Kidney (tissue), 14 donors: Measurements from ENCODE around the gene TGFBR3L. TPM values are rescaled to one million over a fixed set of nuclear protein-coding genes. Genes with fewer than 3 reads are reported as not detected.

ENCODE experiments used
- DNase-seq, 5 donors: peaks; one replicate each; pipeline ENCODE4 v3.0.0-alpha.2; 2013 to 2020
- FAIRE-seq: peaks from 2 replicates; lab custom pipeline; 2012; peaks lifted over from hg19 to GRCh38; lab: Jason Lieb, UNC
- H3K27ac ChIP-seq, 2 donors: one replicate each; pipeline ENCODE4 v1.7.0; 2013; ENCODE audit warnings: low read depth in 2 of 2, low read length in 2 of 2, inconsistent platforms in 1 of 2
- H3K27me3 ChIP-seq: one replicate; pipeline ENCODE4 v1.7.1; 2013; ENCODE audit warnings: low read length, inconsistent platforms; ENCODE audit not compliant: control insufficient read depth, insufficient read depth
- H3K36me3 ChIP-seq, 3 donors: one replicate each; pipeline versions ENCODE4 v1.7.0 to v1.7.1; 2013; ENCODE audit warnings: low read length in 3 of 3, control low read depth in 1 of 3, inconsistent platforms in 1 of 3; ENCODE audit not compliant: insufficient read depth in 3 of 3, control insufficient read depth in 2 of 3
- H3K4me1 ChIP-seq, 3 donors: one replicate each; pipeline versions ENCODE4 v1.7.0 to v1.7.1; 2013; ENCODE audit warnings: low read length in 3 of 3, inconsistent platforms in 1 of 3, low read depth in 1 of 3; ENCODE audit not compliant: control insufficient read depth in 2 of 3, insufficient read depth in 2 of 3
- H3K4me3 ChIP-seq, 3 donors: one replicate each; pipeline versions ENCODE4 v1.7.0 to v1.8.1; 2013; ENCODE audit warnings: low read length in 3 of 3, control low read depth in 1 of 3, inconsistent platforms in 1 of 3
- H3K9ac ChIP-seq, 3 donors: one replicate each; pipeline versions ENCODE4 v1.7.0 to v1.7.1; 2013; ENCODE audit warnings: low read length in 3 of 3, control low read depth in 1 of 3, inconsistent platforms in 1 of 3
- H3K9me3 ChIP-seq, 3 donors: one replicate each; pipeline versions ENCODE4 v1.7.0 to v1.7.1; 2013; ENCODE audit warnings: low read length in 3 of 3, control low read depth in 1 of 3, inconsistent platforms in 1 of 3; ENCODE audit not compliant: control insufficient read depth in 2 of 3, insufficient read depth in 1 of 3
- CTCF ChIP-seq: IDR thresholded peaks from 3 replicates; pipeline ENCODE4 v1.5.1; 2012; ENCODE audit warnings: mild to moderate bottlenecking, moderate library complexity, borderline replicate concordance; ENCODE audit not compliant: insufficient read depth; ENCODE audit errors: extremely low read depth
- intact Hi-C: fragments of 100-400 bp; cut with DNase I; formaldehyde crosslinking; loops from one replicate; pipeline ENCODE4 v1.11.1; 2022
- polyA plus RNA-seq: library from polyadenylated mRNA; stranded (reverse); fragments of 350-450 nt; fragmentation: Illumina TruSeq; extraction: RNeasy Lipid Tissue Mini Kit (QIAGEN cat#74804); gene quantifications from one replicate; pipeline ENCODE4 v1.2.3, GENCODE V29; 2014; ENCODE audit warnings: low read depth, low replicate concordance; ENCODE audit not compliant: insufficient read depth
- total RNA-seq: library from RNA; stranded (reverse); fragmentation: NEBNext Ultra II Directional; extraction: Animal tissue kit (Norgen Biotek cat#: 25700); gene quantifications from one replicate; pipeline ENCODE4 v1.2.1, GENCODE V29; 2021
- donor health status: control.
- donor health status: control.
- donor health status: control.
- donor health status: control.
- donor health status: control.
- donor health status: DM: yes; HTN: yes; CAD: no.
- donor health status: Normal renal cell carcinoma (clear cell type).

TGFBR3L gene
- total and polyA plus RNA-seq, 2 donors from 2014 or later: 0.44 to 1.5 TPM

DNA sequence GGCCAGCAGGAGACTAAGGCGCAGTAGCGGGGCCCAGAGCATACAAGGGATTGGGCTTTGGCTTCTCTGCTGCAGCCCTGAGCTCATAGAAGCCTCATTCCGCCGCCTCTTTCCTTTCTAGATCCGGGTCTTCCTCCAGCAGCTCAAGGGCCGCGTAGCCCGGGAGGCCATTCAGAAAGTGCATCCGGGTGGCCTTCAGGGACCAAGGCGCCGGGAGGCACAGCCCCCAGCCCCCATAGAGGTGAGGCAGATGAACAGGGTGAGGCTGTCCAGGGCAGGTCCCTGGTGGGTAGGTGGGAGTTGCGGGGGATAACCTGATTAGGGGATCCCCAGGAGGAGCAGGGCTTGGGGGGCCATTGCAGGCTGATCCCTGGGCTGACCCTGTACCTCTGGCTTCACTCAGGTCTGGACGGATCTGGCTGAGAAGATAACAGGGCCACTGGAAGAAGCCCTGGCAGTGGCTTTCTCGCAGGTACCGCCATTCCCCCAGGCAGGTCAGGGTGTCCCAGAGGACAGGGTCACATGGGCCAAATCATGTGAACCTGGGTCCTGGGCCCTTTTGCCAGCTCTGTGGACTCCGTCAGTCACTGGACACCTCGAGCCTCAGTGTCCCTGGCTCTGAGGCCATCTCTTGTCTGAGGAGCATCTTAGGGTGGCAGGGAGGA lies 6.8 kb downstream of the TGFBR3L start:
- no peak for TF ChIP-seq CTCF
- Histone ChIP-seq H3K27ac (peak overlapping the region; percentile 52 to 84), H3K36me3 (peaks cover 0 to 11% (median 0%) of the 10 kb centered on the region in 3 donors), H3K27me3 (peaks cover 8% of the 10 kb centered on the region), H3K4me3 (peak overlapping the region; percentile 57 to 79 (median 68)), H3K9me3 (no peaks in the 10 kb centered on the region), H3K4me1 (peaks cover 0 to 33% (median 8%) of the 10 kb centered on the region in 3 donors), H3K9ac (peak overlapping the region in 1 of 3 donors; percentile 56)
- peak in 2 of 5 donors; percentile 83 to 87 for DNase-seq
- no peak for FAIRE-seq
- intact Hi-C loops: no loop called here

DNA sequence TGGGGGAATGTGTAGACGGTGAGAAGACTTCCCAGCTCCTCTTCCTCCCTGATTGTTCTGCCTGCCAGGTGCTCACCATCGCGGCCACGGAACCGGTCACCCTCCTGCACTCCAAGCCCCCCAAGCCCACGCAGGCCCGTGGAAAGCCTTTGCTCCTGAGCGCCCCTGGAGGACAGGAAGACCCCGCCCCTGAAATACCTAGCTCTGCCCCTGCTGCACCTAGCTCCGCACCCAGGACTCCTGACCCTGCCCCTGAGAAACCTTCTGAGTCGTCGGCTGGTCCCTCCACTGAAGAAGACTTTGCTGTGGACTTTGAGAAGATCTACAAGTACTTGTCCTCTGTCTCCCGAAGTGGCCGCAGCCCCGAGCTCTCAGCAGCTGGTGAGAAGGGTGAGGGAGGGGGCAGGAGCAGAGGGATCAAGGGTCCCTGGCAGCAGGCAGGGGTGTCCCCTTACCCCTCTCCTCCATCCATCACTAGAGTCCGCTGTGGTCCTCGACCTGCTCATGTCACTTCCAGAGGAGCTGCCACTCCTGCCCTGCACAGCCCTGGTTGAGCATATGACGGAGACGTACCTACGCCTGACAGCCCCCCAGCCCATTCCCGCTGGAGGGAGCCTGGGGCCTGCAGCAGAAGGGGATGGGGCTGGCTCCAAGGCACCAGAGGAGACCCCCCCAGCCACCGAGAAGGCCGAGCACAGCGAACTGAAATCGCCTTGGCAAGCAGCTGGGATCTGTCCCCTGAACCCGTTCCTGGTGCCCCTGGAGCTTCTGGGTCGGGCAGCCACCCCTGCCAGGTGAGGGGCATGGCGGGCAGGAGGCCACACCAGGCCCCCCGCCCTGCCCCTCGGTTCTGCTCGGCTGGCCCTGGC lies 7.6 kb downstream of the TGFBR3L start:
- Histone ChIP-seq H3K9ac (no peak overlapping the region), H3K4me1 (peaks cover 0 to 34% (median 11%) of the 10 kb centered on the region in 3 donors), H3K36me3 (peaks cover 0 to 11% (median 0%) of the 10 kb centered on the region in 3 donors), H3K9me3 (no peaks in the 10 kb centered on the region), H3K27me3 (peaks cover 8% of the 10 kb centered on the region), H3K4me3 (no peak overlapping the region), H3K27ac (no peak overlapping the region)
- DNase-seq (peak in 2 of 5 donors; percentile 70 to 82), FAIRE-seq (no peak)
- intact Hi-C loops: no loop called here
- no peak for TF ChIP-seq CTCF

GRCh38 chr19:7922836-7923195 lies 8.2 kb downstream of the TGFBR3L start:
- no peak for FAIRE-seq
- DNase-seq: peak in 1 of 5 donors; percentile 54
- H3K27ac ChIP-seq: no peak overlapping the region
- no peak overlapping the region for H3K9ac ChIP-seq
- no peak for TF ChIP-seq CTCF
- peaks cover 0 to 11% (median 0%) of the 10 kb centered on the region in 3 donors for H3K36me3 ChIP-seq
- no peak overlapping the region for H3K4me3 ChIP-seq
- peaks cover 0 to 27% (median 11%) of the 10 kb centered on the region in 3 donors for H3K4me1 ChIP-seq
- H3K9me3 ChIP-seq: no peaks in the 10 kb centered on the region
- H3K27me3 ChIP-seq: peaks cover 8% of the 10 kb centered on the region
- intact Hi-C loops: no loop called here
